ENCODE measurements around the gene CCDC34. TPM values are rescaled to one million over a fixed set of nuclear protein-coding genes. Genes with fewer than 3 reads are reported as not detected.

CCDC34 gene, protein sequence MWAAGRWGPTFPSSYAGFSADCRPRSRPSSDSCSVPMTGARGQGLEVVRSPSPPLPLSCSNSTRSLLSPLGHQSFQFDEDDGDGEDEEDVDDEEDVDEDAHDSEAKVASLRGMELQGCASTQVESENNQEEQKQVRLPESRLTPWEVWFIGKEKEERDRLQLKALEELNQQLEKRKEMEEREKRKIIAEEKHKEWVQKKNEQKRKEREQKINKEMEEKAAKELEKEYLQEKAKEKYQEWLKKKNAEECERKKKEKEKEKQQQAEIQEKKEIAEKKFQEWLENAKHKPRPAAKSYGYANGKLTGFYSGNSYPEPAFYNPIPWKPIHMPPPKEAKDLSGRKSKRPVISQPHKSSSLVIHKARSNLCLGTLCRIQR
- 10 to 100 TPM; 11.0 to 29.5 (median 15.5) TPM for polyA plus RNA-seq (ENCODE audit: insufficient read length in 10 of 10)
- long read RNA-seq, donor 1, transcript CCDC34-202 (6 exons, 2,103 nt), result minor isoform, 5 of 13 reads
- long read RNA-seq, donor 1, transcript CCDC34-201 (3 exons, 2,109 nt), result major isoform, 8 of 13 reads
- long read RNA-seq, donor 1, partial matches to known transcripts, result 0 of 13 reads
- long read RNA-seq, donor 1, other reads (novel, unspliced or antisense), result 0 of 13 reads
- long read RNA-seq, donor 2, transcript CCDC34-201 (3 exons, 2,109 nt), result major isoform, 5 of 9 reads
- long read RNA-seq, donor 2, partial matches to known transcripts, result 0 of 9 reads
- long read RNA-seq, donor 2, other reads (novel, unspliced or antisense), result 0 of 9 reads
- long read RNA-seq, donor 3, result 0 reads
- long read RNA-seq, donor 4, transcript CCDC34-201 (3 exons, 2,109 nt), result major isoform, 5 of 7 reads
- long read RNA-seq, donor 4, partial matches to known transcripts, result 0 of 7 reads
- long read RNA-seq, donor 4, other reads (novel, unspliced or antisense), result 0 of 7 reads
- long read RNA-seq, donor 5, transcript CCDC34-201 (3 exons, 2,109 nt), result major isoform, 6 of 7 reads
- long read RNA-seq, donor 5, partial matches to known transcripts, result 0 of 7 reads
- long read RNA-seq, donor 5, other reads (novel, unspliced or antisense), result 0 of 7 reads
- long read RNA-seq, donor 6, partial matches to known transcripts, result 0 of 5 reads
- long read RNA-seq, donor 6, other reads (novel, unspliced or antisense), result 0 of 5 reads
- long read RNA-seq, donor 7, transcript CCDC34-201 (3 exons, 2,109 nt), result major isoform, 5 of 5 reads
- long read RNA-seq, donor 7, partial matches to known transcripts, result 0 of 5 reads
- long read RNA-seq, donor 7, other reads (novel, unspliced or antisense), result 0 of 5 reads
- long read RNA-seq, donor 8, transcript CCDC34-201 (3 exons, 2,109 nt), result major isoform, 14 of 23 reads
- long read RNA-seq, donor 8, partial matches to known transcripts, result 6 of 23 reads
- long read RNA-seq, donor 8, other reads (novel, unspliced or antisense), result 0 of 23 reads
- long read RNA-seq, donor 9, partial matches to known transcripts, result 0 of 3 reads
- long read RNA-seq, donor 9, other reads (novel, unspliced or antisense), result 0 of 3 reads

DNA sequence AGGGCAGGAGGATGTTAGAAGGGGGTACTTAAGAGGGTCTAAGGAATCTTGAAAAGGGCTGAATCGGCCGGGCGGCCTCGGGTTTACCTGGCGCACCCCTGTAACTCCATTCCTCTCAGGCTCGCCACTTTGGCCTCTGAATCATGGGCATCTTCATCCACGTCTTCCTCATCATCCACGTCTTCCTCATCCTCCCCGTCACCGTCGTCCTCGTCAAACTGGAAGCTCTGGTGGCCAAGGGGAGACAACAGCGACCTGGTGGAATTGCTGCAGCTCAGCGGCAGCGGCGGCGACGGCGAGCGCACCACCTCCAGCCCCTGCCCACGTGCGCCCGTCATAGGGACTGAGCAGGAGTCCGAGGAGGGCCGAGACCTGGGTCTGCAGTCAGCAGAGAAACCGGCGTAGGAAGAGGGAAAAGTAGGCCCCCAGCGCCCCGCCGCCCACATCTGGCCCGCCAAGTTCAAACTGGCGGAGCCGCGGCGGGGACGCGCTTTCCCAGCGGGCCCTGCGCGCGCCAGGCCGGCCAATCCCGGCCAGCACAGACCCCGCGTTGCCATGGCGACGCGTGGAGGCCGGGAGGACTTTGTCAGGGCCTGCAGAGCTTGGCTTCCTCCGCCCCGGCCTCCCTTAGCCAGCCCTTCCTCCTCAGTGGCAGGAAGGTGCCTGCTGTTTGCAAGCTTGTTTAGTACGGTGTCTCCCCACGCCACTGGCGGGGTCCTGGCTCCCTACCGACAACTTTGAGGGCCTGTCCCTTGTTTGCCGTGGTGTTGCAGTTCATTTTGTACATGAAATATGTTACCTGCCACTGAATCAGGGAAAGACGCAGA, at the start of gene CCDC34:
CCDC34 (minus strand) TSS at position 467 of the 827 bp plus-strand sequence; CDS start at position 446, 21 bp downstream.
- DNase-seq, result peak; percentile 94 to 98 (median 98)

DNA sequence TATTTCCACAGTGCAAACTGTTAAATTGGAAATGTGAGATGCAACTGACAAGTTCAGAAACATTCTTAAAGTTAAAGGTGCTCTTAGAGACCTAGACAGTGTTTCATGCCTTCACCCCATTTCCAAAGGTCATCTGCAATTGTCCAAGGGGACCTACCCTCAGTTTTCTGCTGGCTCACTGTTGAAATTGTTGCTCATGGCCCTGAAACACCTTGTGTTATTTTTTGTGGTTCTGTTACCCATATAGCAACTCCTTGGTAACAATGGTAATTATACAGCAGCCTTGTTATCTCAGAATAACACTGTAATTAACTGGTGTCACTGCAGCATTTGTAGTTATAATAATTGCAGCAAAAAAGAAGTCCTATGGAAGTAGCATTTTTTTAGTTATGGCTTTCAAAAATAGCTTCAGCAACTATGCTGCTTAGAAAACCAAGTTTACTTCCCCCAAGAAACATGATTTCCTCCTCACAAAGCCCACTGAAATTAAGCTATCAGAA, 49.2 kb upstream of the CCDC34 start:
- DNase-seq, result no peak

DNA sequence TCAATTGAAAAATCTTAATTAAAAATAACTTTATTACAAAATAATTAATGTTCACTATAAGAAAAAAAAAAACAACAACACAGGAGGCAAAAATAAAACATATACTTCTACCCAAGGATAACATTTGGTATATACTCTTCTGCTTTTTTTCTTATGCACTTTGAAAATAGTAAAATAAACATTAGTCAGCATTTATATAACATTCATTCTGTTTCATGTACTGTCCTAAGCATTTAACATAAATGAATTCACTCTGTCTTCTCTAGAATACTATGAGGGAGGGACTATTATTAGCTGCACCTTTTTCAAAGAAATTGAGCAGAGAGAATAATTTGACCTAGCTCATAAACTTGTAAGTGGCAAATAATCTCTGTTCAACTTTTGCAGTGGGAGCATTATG, 48.3 kb upstream of the CCDC34 start:
- no peak for DNase-seq

DNA sequence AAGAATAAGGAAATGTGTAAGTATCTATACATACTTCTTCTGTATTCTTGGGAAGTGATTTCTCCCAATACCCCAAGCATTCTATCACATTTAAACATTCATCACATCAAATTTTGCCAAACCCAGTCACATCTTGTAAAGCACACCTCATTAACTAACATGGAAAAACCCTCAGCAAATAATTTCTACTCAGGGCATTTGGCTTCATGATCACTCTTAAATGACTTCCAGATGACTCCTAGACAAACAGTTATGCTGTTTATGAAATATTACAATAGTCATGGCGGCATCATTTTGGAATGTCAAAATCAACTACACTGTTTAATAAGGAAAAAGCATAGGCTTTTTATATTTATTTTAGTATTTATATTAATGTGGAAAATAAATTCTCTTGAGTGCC, 47.3 kb upstream of the CCDC34 start:
- DNase-seq, result peak in 1 of 3 donors; percentile 39

DNA sequence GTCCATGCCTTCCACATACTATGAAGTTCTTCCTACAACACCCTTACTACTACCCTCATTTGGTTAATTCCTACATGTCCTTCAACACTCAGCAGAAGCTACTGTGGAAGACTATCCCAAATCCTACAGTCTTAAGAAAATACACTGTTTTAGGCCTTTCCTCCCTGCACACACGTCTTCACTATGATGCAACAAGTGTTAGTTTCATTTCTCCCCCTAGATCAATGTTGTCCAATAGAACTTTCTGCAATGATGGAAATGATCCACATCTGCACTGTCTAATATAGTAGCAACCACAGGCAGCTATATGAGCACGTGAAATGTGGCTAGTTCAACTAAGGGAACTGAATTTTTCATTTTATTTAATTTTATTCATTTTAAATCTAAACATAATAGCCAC, 46.7 kb upstream of the CCDC34 start:
- DNase-seq, result no peak

DNA sequence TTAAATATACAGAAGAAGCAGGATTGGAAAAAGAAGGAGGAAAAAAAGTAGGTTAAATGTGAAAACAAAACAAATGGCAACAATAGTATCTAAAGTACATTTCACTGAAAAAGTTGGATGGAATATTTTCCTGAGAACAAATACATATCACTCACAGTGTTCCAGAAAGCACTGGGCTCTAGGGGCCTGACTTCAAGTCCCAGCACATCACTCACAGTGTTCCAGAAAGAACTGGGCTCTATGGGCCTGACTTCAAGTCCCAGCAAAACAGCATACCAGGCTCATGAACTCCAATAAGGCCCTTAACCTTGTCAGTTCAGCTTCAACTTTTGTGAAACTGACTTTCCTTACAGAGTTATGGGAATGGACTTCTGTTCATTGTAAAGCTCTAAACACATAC, 46.0 kb upstream of the CCDC34 start:
- peak in 1 of 3 donors; percentile 53 for DNase-seq

DNA sequence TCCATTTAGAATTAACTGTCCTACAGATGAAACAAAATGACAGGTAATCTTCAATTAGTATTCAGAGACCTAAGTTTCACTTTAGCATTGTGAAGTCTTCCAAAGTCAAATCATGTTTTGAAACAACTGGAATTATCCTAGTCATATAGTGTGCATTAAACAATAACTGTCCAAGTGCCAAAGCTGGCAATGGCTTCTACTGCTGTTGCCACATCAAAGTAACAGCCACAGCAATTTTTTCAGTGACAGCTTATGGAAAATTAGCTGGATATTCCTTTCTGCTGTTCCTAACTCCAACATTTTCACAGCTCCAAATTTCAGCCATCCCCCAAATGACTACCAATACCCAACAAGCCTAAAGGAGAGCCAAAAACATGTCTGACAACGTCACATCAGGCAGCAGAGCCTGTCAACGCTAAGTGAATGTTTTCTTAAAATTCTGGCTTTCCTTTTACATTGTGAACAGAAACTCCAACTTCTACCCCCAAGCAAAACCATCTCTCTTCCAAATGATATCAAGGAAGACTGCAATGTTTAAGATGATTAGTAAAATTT, 45.3 kb upstream of the CCDC34 start:
- no peak for DNase-seq

DNA sequence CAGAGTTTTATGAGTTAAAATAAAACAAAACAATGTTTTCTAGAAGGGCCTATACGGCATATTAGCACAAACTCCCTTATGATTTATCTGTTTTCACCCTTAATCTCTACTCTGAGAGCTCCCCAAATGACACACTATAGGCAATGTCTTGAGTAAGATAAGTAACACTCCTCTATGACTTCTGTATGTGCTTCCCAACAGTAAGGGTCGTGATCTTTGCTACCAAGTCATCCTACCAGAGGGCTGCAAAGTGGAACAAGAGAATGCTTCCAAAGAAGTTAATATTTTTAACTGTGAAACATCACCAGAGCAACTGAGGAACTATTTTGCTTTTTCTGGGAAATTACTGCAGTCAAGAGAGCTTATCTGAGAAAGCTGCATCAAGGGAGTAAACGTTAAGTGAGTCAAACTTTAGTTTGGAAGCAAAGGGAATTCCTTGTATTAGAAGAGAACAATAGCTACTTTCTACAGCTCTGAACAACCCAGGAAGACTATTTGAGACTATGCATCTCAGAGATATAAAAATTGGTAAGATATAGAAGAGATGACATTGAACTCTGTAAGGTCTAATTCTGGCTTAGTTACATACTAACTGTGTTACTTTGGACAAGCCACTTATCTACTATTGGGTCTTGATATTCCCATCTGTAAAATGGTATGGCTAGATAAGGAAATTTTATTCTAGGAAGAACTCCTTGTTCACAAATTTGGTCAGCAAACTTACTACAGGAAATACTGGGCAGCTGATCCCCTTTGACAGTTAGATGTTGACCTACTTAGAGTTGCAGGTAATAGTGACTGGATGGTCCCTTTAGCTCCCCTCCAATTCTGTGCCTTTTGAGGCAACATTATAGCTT, 43.7 kb upstream of the CCDC34 start:
- DNase-seq, result no peak

DNA sequence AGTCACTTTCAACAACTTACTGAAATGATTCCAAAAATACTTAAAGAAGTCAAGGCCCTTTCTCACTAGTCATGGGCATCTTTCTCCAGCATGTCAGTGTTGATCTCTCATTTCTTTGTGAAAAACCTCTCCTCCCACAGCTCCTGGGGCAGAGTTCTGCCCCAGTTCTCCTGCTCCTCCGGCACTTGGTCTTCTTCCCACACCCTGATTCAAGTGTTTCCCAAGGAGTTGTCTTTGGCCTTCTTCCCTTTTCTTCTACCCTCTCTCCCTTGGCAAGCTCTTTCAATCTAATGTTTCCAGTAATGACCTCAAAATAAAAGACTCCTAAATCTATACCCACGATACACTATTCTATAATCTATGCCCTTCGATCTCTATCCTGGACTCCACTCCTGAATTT, 42.1 kb upstream of the CCDC34 start:
- DNase-seq, result no peak

DNA sequence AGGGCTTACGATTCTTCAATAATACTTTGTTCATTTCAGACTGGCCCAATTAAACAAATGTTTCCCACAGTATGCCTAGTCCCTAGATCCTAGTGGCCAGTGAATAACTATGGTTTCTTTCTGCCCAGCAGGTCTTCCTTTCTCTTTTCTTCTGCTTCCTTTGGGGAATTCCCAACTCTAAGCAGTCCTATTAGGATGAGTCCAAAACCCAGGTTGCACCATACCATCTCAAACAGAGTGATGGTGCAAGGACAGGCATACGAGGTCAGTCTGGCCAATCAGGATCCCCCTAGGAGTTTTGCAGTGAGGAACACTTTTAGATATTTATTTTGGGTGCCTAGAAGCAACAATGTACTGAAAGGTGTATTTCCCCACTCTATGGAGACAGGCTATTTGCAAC, 41.4 kb upstream of the CCDC34 start:
- no peak for DNase-seq

DNA sequence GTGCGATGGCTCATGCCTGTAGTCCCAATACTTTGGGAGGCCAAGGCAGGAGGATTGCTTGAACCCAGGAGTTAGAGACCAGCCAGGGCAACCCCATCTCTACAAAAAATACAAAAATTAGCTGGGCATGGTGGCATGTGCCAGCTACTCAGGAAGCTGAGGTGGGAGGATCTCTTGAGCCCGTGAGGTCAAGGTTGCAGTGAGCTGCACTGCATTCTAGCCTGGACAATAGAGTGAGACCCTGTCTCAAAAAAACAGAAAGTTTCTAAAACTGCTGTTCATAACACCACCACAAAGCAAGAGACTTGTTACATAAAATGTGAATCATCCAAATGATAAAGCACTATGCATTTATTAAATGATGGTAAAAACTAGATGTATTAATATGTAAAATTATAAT, 40.2 kb upstream of the CCDC34 start:
- no peak for DNase-seq

DNA sequence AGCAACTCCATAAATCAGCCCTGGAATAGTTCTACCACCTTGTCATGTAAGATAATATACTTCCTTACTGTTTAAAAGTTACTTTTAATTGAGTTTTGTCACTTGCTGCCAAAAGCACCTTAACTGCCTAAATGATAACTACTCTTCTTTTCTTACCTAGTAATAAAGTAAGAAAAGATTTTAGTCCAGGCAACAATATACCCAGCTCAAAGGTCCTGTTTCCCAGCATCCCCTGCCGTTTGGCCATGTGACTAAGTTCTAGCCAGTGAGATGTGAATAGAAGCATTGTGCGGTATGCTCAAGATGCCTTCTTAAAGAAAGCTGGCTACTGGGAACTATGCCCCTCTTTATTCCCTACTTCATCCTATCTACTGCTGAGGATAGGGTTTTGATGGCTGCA, 39.4 kb upstream of the CCDC34 start:
- DNase-seq, result no peak

DNA sequence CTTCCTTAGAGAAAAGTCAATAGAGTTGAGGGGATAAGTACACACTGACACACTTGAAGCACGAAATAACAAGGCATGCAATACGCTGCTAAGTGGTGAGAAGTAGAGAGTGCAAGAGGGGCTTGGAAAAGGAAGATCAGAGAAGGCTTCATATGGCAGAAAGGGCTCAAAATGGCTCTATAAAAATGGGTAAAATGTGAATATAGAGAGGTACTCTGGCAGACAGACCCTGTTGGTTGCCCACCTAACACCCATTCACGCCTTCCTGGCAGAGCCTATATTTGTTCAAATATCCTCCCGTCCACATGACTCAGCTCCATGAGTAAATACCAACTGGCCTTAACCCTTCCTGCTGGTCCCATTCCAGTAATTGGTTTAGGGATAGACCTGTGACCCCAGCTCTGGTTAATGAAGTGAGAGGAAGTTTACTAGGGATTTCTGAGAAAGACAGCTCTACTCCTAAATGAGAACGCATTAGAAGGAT, 38.9 kb upstream of the CCDC34 start:
- DNase-seq, result no peak

DNA sequence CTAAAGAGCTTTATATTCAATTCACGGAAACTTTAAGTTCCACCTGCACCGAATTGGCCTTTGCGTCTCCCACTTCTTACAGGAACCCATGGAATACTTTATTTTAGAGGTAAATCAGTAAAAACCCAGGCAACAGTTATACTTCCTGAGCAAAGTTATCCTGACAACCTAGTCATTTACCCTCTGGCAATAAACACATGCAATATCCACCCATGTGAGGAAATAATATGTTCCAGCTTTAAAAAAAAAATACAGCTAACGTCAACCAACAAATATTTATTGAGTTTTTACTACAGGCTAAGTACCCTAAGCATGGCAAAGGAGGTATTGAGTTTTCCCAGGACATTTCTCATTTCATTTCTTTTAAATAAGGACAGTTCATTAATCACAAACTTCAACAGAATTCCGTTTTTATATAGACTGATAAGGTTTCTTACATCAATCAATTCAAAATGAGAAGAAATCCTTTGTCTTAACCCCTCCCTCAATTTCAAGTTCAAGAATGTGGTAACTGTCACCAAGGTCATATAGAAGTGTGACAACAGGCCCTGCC, 38.3 kb upstream of the CCDC34 start:
- no peak for DNase-seq

DNA sequence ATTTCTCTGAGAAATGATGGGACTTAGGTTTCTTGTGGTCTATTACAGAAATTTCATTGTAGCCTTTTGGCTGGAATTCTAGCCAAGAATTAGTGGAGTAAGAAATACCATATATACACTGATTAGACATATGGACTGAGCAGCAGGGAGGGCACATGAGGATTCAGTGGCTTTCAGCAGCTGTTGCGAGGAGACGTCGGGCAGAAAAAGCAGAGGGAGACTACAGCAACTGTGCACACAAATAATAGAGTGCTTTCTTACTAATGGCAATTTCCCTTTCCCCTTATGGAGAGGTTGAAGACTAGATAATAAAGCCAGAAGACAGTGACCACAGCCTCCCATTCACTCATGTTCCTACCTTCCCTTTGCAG, 35.4 kb upstream of the CCDC34 start:
- peak in 1 of 3 donors; percentile 43 for DNase-seq

DNA sequence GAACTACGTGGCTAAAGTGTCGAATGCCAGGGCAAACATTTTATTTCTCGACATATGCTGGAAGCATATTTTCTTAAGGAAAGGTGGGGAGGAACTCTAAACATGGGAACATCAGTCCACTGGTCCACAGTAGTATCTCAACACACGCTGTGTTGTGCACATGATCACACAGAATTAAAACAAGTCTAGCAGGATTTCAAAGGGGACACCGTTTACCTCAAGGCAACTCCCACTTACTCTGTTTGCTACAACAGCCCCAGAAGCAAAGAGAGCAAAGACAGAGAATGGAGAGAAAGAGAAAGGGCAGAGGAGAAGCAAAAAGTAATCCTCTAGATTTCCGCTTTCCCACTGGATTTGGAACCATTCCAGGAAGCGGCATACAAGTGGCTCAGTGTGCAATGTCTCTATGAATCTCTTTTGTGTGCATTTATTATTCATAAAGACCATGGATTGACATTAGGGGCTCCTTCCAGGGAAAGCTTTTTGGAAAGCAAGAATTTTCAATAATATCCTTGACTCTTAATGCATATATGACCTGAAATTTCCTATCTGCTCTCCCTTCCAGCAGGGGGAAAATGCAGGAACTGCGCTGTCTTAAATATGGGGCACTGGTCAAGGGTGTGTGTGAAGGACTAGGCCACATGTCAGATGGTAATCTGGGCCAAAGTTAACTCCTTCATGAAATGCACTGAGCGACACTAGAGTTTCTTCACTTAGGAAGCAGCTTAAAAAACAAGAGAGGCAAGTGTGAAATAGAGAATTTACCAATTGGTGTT, 34.8 kb upstream of the CCDC34 start:
- peak in 1 of 3 donors; percentile 42 for DNase-seq

DNA sequence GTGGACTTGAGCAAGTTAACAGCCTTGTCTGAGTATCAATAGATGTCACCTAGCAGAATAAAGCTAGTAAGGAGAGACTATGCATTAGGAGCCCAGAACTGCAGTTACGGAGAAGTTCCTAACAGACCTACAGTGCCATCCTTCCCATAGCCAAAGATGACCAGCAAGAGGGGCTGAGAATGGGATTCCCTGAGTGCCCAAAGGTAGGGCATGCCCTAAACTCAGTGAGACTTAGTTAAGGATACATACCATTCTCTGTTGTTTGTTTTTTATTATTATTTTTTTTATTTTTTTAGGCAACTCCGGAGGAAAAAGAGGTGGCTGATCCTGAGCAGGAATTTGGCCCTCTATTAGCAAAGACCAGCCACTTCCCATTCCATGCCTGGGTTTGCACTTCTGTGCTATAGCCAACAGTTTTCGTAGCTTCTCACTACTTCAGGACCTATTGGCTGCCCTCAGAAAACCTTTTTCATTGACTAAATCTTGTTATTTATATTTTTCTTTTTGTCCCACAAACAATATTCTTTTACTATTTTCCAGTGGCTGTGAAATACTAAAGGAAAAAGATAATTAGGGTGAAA, 33.3 kb upstream of the CCDC34 start:
- no peak for DNase-seq
